GM19395 (cell line): Measurements from ENCODE around the gene NXPH1.

Source experiments
- ATAC-seq: cut with Tn5 transposase; IDR thresholded peaks from one replicate; pipeline ENCODE4 v1.9.1; 2021; ENCODE audit warnings: mild to moderate bottlenecking, moderate library complexity; ENCODE audit not compliant: unreplicated experiment

NXPH1 gene

DNA sequence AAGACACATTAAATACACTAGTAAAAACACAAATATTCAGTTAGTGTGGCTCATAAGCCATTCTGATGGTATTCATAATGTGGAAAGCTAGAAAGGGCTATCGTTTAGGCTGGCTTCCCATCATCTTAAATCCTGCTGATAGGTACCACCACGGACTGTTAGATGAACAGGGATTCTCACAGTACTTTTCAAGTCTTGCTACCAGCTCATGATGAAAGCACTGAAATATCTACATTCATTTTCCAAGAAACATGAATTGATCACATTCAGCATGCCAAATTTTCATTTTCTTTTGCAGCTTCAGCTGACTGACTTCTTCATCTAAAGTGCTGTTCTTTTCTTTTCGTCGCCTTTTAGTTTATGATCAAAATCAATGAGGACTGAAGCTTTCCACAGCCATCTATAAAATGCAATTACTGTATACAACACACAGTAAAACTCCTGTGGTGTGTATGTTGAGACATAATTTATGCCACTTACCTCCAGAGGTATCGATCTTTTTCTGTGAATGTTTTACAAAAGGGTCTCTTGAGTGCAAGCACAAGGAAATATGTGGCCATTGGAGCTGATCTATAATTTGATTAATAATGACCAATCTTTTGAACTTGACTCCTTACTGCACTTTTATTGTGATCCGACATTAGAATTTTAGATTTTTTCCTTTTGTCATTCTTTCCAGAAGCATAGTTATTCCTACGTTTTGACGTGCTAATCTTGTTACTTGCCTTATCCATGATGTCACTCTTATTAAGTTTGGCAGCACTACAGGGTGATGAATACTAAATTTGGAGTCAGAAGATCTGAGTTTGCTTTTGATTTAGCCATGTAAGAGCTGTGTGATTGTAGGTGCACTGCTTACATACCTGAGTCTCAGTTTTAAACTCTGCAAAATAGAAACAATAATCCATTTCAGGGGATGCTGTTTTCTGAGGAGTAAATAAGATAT, 58.4 kb downstream of the NXPH1 start:
- ATAC-seq: no peak

DNA sequence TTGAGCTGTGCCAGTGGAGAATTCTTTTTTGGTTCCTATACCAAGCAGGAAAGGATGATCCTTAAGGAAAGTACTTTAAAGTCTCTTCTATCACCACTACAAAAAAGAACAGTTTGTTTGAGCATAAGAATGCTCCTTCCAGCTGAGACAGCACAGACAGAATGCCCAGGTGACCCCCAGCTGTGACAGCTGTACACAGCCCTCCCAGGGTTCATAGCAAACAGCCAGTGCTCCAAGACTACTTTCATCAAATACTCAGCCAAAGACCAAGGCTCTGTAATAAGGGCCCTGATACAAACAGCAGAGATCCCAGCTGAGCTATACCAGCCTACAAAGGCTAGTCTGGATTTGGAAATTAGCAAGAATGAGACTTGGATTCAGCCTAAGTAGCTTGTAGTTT, 65.7 kb downstream of the NXPH1 start:
- ATAC-seq: no peak

- ATAC-seq: no peak
Measured at GRCh38 chr7:8500286-8500685, 66.9 kb downstream of the NXPH1 start.

DNA sequence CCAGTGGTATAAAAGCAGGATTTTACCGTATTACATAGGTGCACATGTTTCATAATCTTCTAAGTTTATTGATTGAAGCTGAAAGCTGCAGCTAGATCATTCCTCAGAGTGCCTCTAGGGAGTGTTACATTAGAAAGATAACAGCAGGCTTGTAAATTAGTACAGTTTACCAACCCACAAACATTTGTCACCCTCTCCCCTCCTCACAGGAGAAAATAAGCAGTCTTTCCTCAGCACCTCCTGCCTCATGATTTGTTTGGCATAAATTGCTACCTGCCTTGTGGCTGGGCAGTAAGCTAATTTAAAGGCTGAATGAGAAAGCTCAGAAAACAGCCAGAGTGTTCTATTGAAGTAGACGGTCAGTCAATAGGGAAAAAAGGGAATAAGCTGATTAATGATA, 74.2 kb downstream of the NXPH1 start:
- ATAC-seq: no peak

DNA sequence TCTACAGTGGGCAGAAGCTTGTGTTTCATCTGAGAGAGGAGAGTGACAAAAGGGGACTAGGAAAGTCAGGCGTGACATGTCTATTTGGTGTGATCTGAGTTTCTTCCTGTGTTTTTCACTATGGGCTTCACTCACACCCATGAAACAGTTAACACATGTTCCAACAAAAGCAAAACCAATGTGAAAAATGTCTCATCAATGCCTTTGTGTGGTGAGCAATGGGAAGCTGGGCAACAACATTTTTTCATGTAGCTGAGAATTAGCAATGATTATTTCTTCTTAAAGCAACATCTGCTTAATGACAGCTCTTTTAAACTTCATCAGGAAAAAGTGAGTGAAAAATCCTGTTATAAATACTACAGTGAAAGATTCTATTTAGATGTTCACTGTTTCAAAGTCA, 76.2 kb downstream of the NXPH1 start:
- no peak for ATAC-seq

DNA sequence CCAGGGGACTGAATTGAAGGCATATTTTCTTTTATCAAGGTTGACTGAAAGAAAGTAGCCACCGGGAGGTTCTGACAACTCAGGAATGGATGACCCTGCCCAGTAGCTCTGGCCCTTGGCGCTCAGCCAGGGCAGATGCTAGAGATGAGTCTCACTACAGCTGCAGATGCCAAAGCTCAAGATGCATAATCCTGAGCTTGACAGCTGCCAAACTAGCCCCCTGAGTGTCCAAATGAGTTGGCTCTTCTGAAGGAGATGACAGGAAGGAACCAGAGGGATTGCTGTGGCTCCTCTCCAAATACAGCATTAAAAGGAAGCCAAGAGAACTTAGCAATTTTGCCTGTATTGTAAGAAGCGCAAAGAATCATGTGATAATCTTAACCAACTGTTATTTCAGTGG, 78.4 kb downstream of the NXPH1 start:
- no peak for ATAC-seq

GRCh38 chr7:8514781-8515519, 81.5 kb downstream of the NXPH1 start:
- ATAC-seq: no peak

DNA sequence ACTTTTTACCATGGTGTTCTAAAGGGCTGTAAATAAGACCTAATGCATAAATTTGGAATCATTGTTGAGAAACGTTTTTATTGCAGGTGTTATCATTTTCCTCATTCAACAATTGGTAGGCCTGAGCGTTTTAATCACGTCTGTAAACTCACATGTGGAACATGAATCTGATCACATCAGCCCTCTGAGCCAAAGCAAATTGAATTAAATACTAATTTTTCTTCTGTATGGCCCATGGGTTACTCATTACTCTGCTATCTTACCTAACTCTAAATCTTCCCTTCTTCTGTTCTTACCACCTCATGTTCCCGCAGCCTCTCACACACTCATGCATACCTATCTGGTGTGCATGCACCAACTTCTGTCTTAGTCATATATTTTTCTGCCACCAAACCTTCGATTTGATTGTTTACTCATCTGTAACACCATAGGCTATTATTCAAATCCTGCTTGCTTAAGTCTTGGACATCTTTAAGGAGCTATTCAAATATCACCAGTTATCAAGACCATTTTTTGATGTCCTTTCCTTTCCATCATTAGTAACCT, 82.3 kb downstream of the NXPH1 start:
- no peak for ATAC-seq

DNA sequence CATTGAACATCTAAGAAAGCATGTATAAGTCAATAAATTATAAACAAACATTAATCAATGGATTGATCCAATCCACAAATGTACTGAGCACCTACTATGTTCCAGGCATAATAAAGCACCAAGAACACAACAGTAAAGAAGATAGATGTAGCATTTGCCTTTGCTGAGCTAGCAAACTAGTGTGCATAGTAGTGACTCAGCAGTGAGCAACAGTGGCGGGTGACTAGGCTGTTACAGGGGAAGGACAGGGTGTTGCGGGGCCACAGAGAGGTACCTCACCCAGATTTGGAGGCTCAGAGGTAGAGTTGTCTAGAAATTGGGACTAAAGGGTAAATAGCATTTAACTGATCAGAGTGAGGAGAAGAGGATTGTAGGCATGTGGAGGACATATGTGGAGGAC, 83.6 kb downstream of the NXPH1 start:
- ATAC-seq: no peak

- no peak for ATAC-seq
Measured at GRCh38 chr7:8528311-8528710, 94.9 kb downstream of the NXPH1 start.

DNA sequence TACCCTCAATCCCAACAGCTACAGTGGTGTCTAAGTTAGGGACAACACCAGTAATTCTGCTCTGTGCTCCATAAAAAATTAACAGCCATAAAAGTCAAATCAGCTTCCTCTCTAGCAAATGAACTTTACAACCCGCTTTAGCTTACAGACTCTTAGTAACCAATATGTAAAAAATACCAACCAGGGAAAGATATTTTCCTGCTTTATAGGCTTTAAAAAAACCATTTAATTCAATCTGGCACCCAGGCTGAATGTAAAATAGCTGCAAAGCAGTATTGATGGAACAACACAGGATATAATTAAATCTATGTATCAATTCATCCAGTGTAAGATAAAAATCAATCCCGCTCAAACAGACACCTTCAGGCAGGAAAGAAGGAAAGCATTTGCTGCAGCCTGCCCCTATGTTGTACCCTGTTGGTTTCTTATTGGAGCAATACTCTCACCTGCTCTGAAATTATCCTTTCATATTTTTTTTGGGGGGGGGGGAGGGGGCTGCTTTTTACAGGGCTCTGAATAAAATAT, 98.6 kb downstream of the NXPH1 start:
- no peak for ATAC-seq

GRCh38 chr7:8536431-8536830, 103.0 kb downstream of the NXPH1 start:
- ATAC-seq: peak; percentile 89

GRCh38 chr7:8549046-8549445, 115.6 kb downstream of the NXPH1 start:
- ATAC-seq: no peak

DNA sequence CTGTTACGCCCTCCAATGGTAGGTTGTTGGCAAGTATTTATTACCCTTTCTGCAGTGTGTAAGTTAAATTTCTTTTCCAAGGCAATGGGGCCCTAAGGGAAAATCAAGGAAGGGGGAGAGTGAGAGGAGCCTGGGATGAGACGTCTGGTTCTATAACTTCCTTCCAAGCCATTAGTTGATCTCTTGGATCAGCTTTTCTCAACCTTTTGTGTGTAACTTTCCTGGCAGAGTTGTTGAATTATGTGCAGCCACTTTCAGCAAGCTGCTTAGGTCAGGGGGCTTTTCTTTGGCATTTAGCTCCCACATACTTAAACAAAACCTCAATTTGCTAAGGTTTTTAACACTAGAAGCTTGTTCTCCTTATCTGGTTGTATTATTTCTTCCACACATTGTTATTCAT, 127.1 kb downstream of the NXPH1 start:
- ATAC-seq: no peak

DNA sequence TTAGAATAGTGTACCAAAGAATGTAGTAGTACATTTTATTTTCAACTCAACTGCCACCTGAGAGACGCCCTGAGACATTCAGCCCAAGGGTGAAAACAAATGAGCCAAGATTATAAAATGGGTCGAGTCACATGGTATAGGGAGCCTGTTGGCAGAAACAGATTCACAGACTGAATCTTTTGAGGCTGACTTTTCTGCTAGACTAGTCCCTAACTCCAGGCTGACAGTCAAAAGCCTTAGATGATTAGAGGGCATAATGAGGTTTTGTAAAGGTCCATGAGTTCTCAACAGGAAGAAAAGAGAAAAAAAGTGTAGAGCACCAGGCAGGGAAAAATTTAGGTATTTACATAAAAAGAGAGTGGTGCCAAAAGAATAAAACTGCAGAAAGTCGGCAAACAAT, 128.0 kb downstream of the NXPH1 start:
- no peak for ATAC-seq

DNA sequence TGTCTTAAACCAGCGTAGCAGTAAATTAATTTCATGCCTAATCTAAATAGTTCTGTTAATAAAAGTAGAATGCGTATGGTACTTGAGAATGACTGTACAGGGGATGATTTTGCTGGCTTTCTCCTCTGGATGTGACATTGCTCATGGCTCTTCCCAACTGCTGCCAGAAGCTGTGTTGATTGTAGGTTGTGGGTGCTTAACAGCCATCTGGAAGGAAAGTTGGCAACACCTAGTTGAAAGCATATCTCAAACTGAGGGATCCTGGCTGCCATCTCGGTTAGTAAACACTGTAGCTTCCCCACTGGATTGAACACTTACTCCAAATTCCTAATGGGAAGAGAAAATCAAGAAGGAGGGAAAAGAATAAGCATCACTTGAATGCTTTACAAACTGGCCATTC, 130.9 kb downstream of the NXPH1 start:
- no peak for ATAC-seq

DNA sequence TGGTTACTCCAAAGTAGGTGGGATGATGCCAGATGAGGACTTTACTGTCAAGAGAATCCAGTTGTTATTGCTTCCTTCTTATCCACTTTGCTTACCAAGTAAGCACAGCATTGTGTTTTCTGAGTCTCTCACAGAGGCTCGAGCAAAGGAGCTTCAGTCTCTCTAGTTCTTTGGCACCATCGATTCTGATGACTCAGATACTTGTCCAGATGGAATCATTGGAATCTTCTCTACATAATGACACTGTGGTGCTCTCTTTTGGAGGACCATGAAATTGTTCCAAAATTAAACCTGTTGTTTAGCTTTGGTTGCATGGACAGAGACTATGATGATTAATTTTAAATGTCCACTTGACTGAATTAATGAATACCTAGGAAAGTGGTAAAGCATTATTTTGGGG, 132.6 kb downstream of the NXPH1 start:
- ATAC-seq: no peak

GRCh38 chr7:8567626-8568025, 134.2 kb downstream of the NXPH1 start:
- no peak for ATAC-seq

DNA sequence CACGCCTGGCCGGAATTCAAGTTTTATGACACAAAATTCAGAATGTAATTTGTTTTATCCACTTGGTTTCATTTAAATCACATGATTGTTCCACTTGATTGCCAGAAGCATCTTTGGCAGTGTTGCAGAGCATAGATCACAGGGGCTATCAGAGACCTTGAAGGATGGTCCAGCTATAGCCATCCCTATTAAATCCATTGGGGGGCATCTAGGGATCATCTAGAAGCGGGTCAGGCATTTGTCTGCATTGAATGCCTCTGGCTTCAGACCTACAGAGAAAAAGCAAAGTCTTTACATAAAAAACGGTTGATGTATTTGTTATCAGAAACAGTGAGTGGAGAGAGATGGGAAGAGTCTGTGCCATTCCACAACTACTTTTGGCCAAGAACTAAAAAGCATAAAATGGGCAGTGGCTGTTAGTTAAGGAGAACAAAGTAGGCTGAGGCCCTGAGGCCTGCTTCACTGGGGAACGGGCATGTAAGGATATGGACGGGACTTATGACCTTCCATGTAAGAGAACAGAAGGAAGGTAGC, 146.3 kb downstream of the NXPH1 start:
- ATAC-seq: no peak

GRCh38 chr7:8581842-8582241, 148.4 kb downstream of the NXPH1 start:
- no peak for ATAC-seq

DNA sequence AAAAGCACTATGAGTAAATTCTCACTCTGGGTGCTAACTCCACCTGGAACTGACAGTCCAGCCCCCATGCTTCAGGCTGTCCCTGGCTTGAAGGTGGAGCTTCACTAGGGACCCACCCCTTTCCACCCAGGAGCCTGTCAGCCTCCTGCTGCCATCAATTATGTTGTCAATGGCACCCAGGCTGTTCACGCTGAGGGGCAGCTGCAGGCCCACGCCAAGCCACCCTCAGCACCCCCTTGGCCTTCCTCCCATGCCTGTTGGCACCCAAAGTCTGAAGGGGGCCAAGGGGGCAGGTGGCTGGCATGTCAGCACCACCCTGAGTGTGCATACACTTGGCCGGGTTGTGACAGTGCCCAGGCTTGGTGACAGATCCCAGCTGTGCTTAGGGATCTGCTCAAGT, 149.3 kb downstream of the NXPH1 start:
- ATAC-seq: no peak
